BJ (cell line): ENCODE results near the gene SPRN. TPM values are rescaled to one million over a fixed set of nuclear protein-coding genes. Genes with fewer than 3 reads are reported as not detected.
A peak's percentile ranks its signal among the peaks of the same experiment; 100 is the strongest.

Source experiments
- CTCF ChIA-PET: fragments of 350-600 bp; formaldehyde crosslinking; extraction: SDS; loops from one replicate; lab custom pipeline; 2021; ENCODE audit warnings: antibody characterized with exemption, inconsistent platforms; lab: Yijun Ruan, JAX
- POLR2A ChIA-PET: fragments of 300-600 bp; sonication (Branson Sonifier 250); formaldehyde crosslinking; extraction: SDS; loops from one replicate; lab custom pipeline; 2021; ENCODE audit warnings: antibody characterized with exemption; lab: Charles Lee
- DNase-seq: peaks from one replicate; pipeline ENCODE4 v3.0.0-alpha.2; 2011; ENCODE audit warnings: low read depth
- H3K27me3 ChIP-seq: 2 replicates; pipeline ENCODE4 v1.6.0; 2011; ENCODE audit warnings: low read length; ENCODE audit not compliant: control insufficient read depth, insufficient read depth
- H3K36me3 ChIP-seq: 2 replicates; pipeline ENCODE4 v1.5.1; 2011; ENCODE audit warnings: low read length; ENCODE audit not compliant: control insufficient read depth, insufficient read depth
- H3K4me3 ChIP-seq: 2 replicates; pipeline ENCODE4 v1.5.1; 2011; ENCODE audit warnings: low read depth, mild to moderate bottlenecking, control low read depth, low read length
- CTCF ChIP-seq: IDR thresholded peaks from 2 replicates; pipeline ENCODE4 v1.5.1; 2011; ENCODE audit warnings: low read depth, mild to moderate bottlenecking, control low read depth, inconsistent platforms, low read length, moderate library complexity; ENCODE audit not compliant: insufficient read depth
- polyA plus RNA-seq: library from polyadenylated mRNA; depleted of rRNA; stranded (reverse); fragments of >200 nt; gene quantifications from 2 replicates; pipeline ENCODE4 v1.2.3, GENCODE V29; 2011

The SPRN gene
- polyA plus RNA-seq, 1 experiment: 3.0 TPM

- CTCF ChIA-PET: no interaction called here
- no peak for TF ChIP-seq CTCF
- peaks cover 13% of the 10 kb centered on the region for H3K36me3 ChIP-seq
- H3K4me3 ChIP-seq: no peak overlapping the region
- no peak for DNase-seq
- no peaks in the 10 kb centered on the region for H3K27me3 ChIP-seq
- POLR2A ChIA-PET: no interaction called here
Observed at GRCh38 chr10:133396035-133396624, 28.3 kb downstream of the SPRN start.

DNA sequence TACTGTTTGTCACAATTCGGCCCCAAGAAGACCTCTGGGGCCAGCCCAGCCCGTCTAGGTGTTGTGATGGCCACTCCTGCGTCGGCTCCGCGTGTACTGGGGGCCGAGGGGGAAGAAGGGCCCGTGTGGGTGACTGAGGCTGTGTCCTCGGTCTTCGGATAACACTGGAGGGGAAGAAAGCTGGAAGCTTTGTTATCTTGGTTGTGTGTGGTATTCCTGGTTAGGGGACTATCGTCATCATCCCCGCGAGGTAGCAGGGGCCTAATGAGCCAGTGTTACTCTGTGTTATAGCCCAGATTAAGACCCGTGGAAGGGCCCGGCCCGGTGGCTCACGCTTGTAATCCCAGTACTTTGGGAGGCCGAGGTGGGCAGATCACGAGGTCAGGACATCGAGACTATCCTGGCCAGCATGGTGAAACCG lies 29.6 kb downstream of the SPRN start:
- ChIA-PET CTCF (no interaction called here), POLR2A (no interaction called here)
- Histone ChIP-seq H3K27me3 (no peaks in the 10 kb centered on the region), H3K4me3 (peak overlapping the region; percentile 94), H3K36me3 (peaks cover 13% of the 10 kb centered on the region)
- DNase-seq: no peak
- TF ChIP-seq CTCF: no peak

- 0 out of 2 replicates have a peak, but pooled peaks have one; percentile 7 for TF ChIP-seq CTCF
- CTCF ChIA-PET: no interaction called here
- peak; percentile 49 for DNase-seq
- POLR2A ChIA-PET: no interaction called here
- H3K27me3 ChIP-seq: no peaks in the 10 kb centered on the region
- peaks cover 11% of the 10 kb centered on the region for H3K36me3 ChIP-seq
- peak within 1 kb of the TSS; percentile 94 for H3K4me3 ChIP-seq
Observed at GRCh38 chr10:133394064-133394663, 30.3 kb downstream of the SPRN start, which contains the start of gene MTG1. MTG1 (plus strand) TSS chr10:133394157; CDS start chr10:133394221, 64 bp downstream.

GRCh38 chr10:133393401-133394063 lies 30.9 kb downstream of the SPRN start:
- no peak for TF ChIP-seq CTCF
- ChIA-PET POLR2A (no interaction called here), CTCF (no interaction called here)

GRCh38 chr10:133391761-133392518 lies 32.5 kb downstream of the SPRN start:
- POLR2A ChIA-PET: no interaction called here
- peaks cover 6% of the 10 kb centered on the region for H3K36me3 ChIP-seq
- H3K4me3 ChIP-seq: no peak overlapping the region
- CTCF ChIA-PET: no interaction called here
- H3K27me3 ChIP-seq: no peaks in the 10 kb centered on the region
- no peak for DNase-seq
- TF ChIP-seq CTCF: no peak

More at GRCh38 chr10:133393401-133394063, 30.9 kb downstream of the SPRN start:
- Histone ChIP-seq H3K4me3 (peak overlapping the region; percentile 94), H3K27me3 (no peaks in the 10 kb centered on the region), H3K36me3 (peaks cover 7% of the 10 kb centered on the region)
- no peak for DNase-seq
